MM.1S (cell line): ENCODE measurements around the gene FERMT2.

Experiments
- DNase-seq: peaks from one replicate; pipeline ENCODE4 v3.0.0-alpha.2; 2015
- H2AFZ ChIP-seq: fragments of 300-600 bp; sonication (generic); 2 replicates; pipeline ENCODE4 v1.6.0; 2016; ENCODE audit warnings: antibody characterized with exemption, low read length
- H3F3A ChIP-seq: fragments of 300-600 bp; sonication (generic); 2 replicates; pipeline ENCODE4 v1.6.1; 2016; ENCODE audit warnings: mild to moderate bottlenecking, antibody characterized with exemption, low read length, moderate library complexity, mixed read lengths; ENCODE audit not compliant: insufficient read depth
- H3K27ac ChIP-seq: fragments of 300-600 bp; sonication (generic); 2 replicates; pipeline ENCODE4 v1.5.1; 2016; ENCODE audit warnings: mild to moderate bottlenecking, low read length
- H3K27me3 ChIP-seq: fragments of 300-600 bp; sonication (generic); replicated peaks from 2 replicates; pipeline ENCODE4 v1.6.0; 2016; ENCODE audit warnings: low read length; ENCODE audit not compliant: insufficient read depth
- H3K36me3 ChIP-seq: fragments of 300-600 bp; sonication (generic); replicated peaks from 2 replicates; pipeline ENCODE4 v1.6.1; 2016; ENCODE audit warnings: mild to moderate bottlenecking, low read length, mixed read lengths; ENCODE audit not compliant: insufficient read depth
- H3K4me1 ChIP-seq: fragments of 300-600 bp; sonication (generic); 2 replicates; pipeline ENCODE4 v1.6.1; 2016; ENCODE audit warnings: low read length, mixed read lengths
- H3K4me2 ChIP-seq: fragments of 300-600 bp; sonication (generic); 2 replicates; pipeline ENCODE4 v1.6.0; 2016; ENCODE audit warnings: low read depth, low read length
- H3K4me3 ChIP-seq: fragments of 300-600 bp; sonication (generic); 2 replicates; pipeline ENCODE4 v1.5.1; 2016; ENCODE audit warnings: low read length, mixed read lengths
- H3K79me2 ChIP-seq: fragments of 300-600 bp; sonication (generic); 2 replicates; pipeline ENCODE4 v1.6.1; 2016; ENCODE audit warnings: mixed run types, low read length, mixed read lengths
- H3K9ac ChIP-seq: fragments of 300-600 bp; sonication (generic); 2 replicates; pipeline ENCODE4 v1.6.1; 2016; ENCODE audit warnings: low read length, mixed read lengths
- H3K9me2 ChIP-seq: fragments of 300-600 bp; sonication (generic); replicated peaks from 2 replicates; pipeline ENCODE4 v1.6.1; 2016; ENCODE audit warnings: mild to moderate bottlenecking, low read length, mixed read lengths; ENCODE audit not compliant: insufficient read depth
- H3K9me3 ChIP-seq: fragments of 300-600 bp; sonication (generic); replicated peaks from 2 replicates; pipeline ENCODE4 v1.6.1; 2016; ENCODE audit warnings: mild to moderate bottlenecking, low read length, mixed read lengths; ENCODE audit not compliant: insufficient read depth
- H4K20me1 ChIP-seq: fragments of 300-600 bp; sonication (generic); 2 replicates; pipeline ENCODE4 v1.6.1; 2016; ENCODE audit warnings: mild to moderate bottlenecking, low read length, moderate library complexity, mixed read lengths; ENCODE audit not compliant: insufficient read depth
- CTCF ChIP-seq: fragments of 300-600 bp; sonication (generic); IDR thresholded peaks from 2 replicates; pipeline ENCODE4 v1.5.1; 2016; ENCODE audit warnings: antibody characterized with exemption, low read length, mixed read lengths
- EZH2 ChIP-seq: fragments of 300-600 bp; sonication (generic); optimal IDR thresholded peaks from 2 replicates; pipeline ENCODE3; 2017; ENCODE audit warnings: low read depth, mild to moderate bottlenecking, antibody characterized with exemption, low read length, mixed read lengths
- EZH2phosphoT487 ChIP-seq: fragments of 300-600 bp; sonication (generic); IDR thresholded peaks from 2 replicates; pipeline ENCODE4 v1.6.1; 2018; ENCODE audit warnings: antibody characterized with exemption, low read length

The FERMT2 gene

DNA sequence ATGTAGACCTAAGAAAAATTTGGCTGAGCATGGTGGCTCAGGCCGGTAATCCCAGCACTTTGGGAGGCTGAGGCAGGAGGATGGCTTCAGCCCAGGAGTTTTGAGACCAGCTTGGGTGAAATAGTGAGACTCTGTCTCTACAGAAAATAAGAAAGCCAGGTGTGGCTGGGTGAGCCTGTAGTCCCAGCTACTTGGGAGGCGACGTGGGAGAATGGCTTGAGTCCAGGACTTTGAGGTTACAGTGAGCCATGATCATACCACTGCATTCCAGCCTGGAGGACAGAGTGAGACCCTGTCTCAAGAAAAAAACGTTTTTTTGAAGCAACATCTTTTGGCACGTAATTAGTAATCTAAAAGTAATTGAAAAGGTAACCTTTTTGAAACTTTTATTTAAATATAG, 70.9 kb downstream of the FERMT2 start:
- Histone ChIP-seq H4K20me1 (no peaks in the 10 kb centered on the region), H3K79me2 (no peaks in the 10 kb centered on the region), H3F3A (no peaks in the 10 kb centered on the region), H3K4me1 (no peaks in the 10 kb centered on the region), H3K9me2 (no peaks in the 10 kb centered on the region), H2AFZ (no peak overlapping the region), H3K9ac (no peak overlapping the region), H3K9me3 (no peaks in the 10 kb centered on the region), H3K4me3 (no peak overlapping the region), H3K36me3 (no peaks in the 10 kb centered on the region), H3K27me3 (no peaks in the 10 kb centered on the region), H3K27ac (no peak overlapping the region), H3K4me2 (no peak overlapping the region)
- DNase-seq, result no peak
- TF ChIP-seq CTCF (no peak), EZH2 (no peak), EZH2phosphoT487 (no peak)

DNA sequence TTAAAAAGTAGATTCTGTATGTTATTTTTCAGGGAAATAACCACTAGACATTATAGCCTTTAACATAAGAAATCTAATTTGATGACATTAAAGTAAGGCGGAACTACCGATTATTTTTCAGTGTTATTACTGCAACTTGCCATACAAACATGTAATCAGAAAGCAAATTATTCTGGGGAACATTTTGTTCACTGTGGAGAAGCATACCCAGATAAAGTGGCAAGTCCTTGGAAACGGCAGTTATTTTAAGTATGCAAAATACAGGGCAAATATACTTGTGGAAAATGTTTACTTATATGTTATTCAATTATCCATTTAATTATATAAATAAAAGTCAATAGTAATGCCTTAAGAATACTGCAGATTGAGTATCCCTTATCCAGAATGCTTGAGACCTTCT, 71.9 kb downstream of the FERMT2 start:
- Histone ChIP-seq H3K4me2 (no peak overlapping the region), H3K9me3 (no peaks in the 10 kb centered on the region), H4K20me1 (no peaks in the 10 kb centered on the region), H2AFZ (no peak overlapping the region), H3F3A (no peaks in the 10 kb centered on the region), H3K9ac (no peak overlapping the region), H3K36me3 (no peaks in the 10 kb centered on the region), H3K4me3 (no peak overlapping the region), H3K4me1 (no peaks in the 10 kb centered on the region), H3K79me2 (no peaks in the 10 kb centered on the region), H3K27me3 (no peaks in the 10 kb centered on the region), H3K9me2 (no peaks in the 10 kb centered on the region), H3K27ac (no peak overlapping the region)
- DNase-seq, result no peak
- TF ChIP-seq EZH2 (no peak), CTCF (no peak), EZH2phosphoT487 (no peak)

- H3K36me3 ChIP-seq, result no peaks in the 10 kb centered on the region
- TF ChIP-seq EZH2phosphoT487 (no peak), CTCF (no peak), EZH2 (no peak)
- no peak overlapping the region for H3K4me3 ChIP-seq
- H3K4me1 ChIP-seq, result no peaks in the 10 kb centered on the region
- H3K27ac ChIP-seq, result no peak overlapping the region
- no peaks in the 10 kb centered on the region for H3K9me2 ChIP-seq
- no peak for DNase-seq
- H3K9me3 ChIP-seq, result no peaks in the 10 kb centered on the region
- H4K20me1 ChIP-seq, result no peaks in the 10 kb centered on the region
- H3K27me3 ChIP-seq, result no peaks in the 10 kb centered on the region
- H3K9ac ChIP-seq, result no peak overlapping the region
- no peak overlapping the region for H3K4me2 ChIP-seq
- no peaks in the 10 kb centered on the region for H3K79me2 ChIP-seq
- H2AFZ ChIP-seq, result no peak overlapping the region
- H3F3A ChIP-seq, result no peaks in the 10 kb centered on the region
These were observed 72.4 kb downstream of the FERMT2 start for GRCh38 chr14:52878469-52878868.
